Prostate gland (tissue), 2 donors: ENCODE results near the gene PRB4. TPM values are rescaled to one million over a fixed set of nuclear protein-coding genes. Genes with fewer than 3 reads are reported as not detected.

ENCODE experiments used
- DNase-seq: peaks from one replicate; pipeline ENCODE4 v3.0.0-alpha.2; 2019; ENCODE audit warnings: low spot score
- H3K27ac ChIP-seq, 2 donors: fragments of 200-600 bp; sonication (generic); 2 replicates each; pipeline ENCODE4 v1.5.1; 2017 to 2019
- H3K27me3 ChIP-seq: fragments of 200-600 bp; sonication (generic); replicated peaks from 2 replicates; pipeline ENCODE4 v1.5.1; 2019; ENCODE audit not compliant: insufficient read depth
- H3K36me3 ChIP-seq, 2 donors: fragments of 200-600 bp; sonication (generic); 1 replicate in 1 of 2; 2 replicates in 1 of 2; pipeline versions ENCODE4 v1.5.1 to v1.8.1; 2017 to 2019
- H3K4me1 ChIP-seq: fragments of 200-600 bp; sonication (generic); replicated peaks from 2 replicates; pipeline ENCODE4 v1.5.1; 2019
- H3K4me3 ChIP-seq, 2 donors: fragments of 200-600 bp; sonication (generic); 2 replicates each; pipeline ENCODE4 v1.5.1; 2017 to 2019
- H3K9me3 ChIP-seq: fragments of 200-600 bp; sonication (generic); 2 replicates; pipeline ENCODE4 v1.5.1; 2017
- CTCF ChIP-seq, 4 experiments: fragments of 200-600 bp in 2 of 4; fragments of 450-650 bp in 2 of 4; sonication (generic) in 2 of 4; IDR thresholded peaks; 1 replicate in 3 of 4; 2 replicates in 1 of 4; pipeline ENCODE4 v1.5.1; 2016 to 2019; ENCODE audit warnings: antibody characterized with exemption in 4 of 4, mild to moderate bottlenecking in 2 of 4, moderate library complexity in 2 of 4
- POLR2A ChIP-seq: fragments of 450-650 bp; IDR thresholded peaks from one replicate; pipeline ENCODE4 v1.6.1; 2016; ENCODE audit warnings: antibody characterized with exemption, mild to moderate bottlenecking
- POLR2AphosphoS5 ChIP-seq: sonication (generic); formaldehyde crosslinking; IDR thresholded peaks from one replicate; pipeline ENCODE4 v1.6.1; 2017; ENCODE audit warnings: antibody characterized with exemption
- WGBS: methylation state at CpG from one replicate; pipeline ENCODE4 v1.1.5; 2018; 5-methylcytosine and 5-hydroxymethylcytosine counted together
- intact Hi-C: fragments of 100-400 bp; cut with DNase I; formaldehyde crosslinking; loops from one replicate; pipeline ENCODE4 v1.14.2; 2022
- total RNA-seq, 2 donors: library from RNA; depleted of rRNA; stranded (reverse); fragments of >200 nt; gene quantifications; one replicate each; pipeline ENCODE4 v1.1.0, GENCODE V29; 2016

The PRB4 gene
- total RNA-seq, 2 donors from 2014 or later: not detected

DNA sequence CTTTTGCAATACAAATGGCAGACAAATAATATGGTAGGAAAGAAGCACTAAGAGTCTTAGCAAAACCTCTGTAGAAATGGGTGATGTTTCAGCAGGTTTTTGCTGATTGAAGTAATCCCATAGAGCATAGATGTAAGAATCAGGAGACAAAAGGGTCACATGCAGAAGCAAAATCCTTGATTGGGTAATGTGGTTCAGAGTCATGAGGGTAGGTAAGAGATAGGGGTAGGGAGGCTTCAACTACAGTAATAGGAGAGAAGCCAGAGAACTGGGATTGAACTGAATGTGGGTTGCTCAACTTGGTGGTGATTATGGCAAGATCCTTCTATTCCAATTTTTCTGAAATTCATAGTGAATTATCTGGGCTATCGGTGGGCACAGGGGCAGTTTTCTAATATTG lies 45.7 kb downstream of the PRB4 start:
- intact Hi-C loops: no loop called here
- H3K4me1 ChIP-seq: no peaks in the 10 kb centered on the region
- DNase-seq: no peak
- H3K9me3 ChIP-seq: no peaks in the 10 kb centered on the region
- H3K27ac ChIP-seq: no peak overlapping the region
- 94% methylated on average over 1 of the region's 1 CpG for WGBS
- H3K27me3 ChIP-seq: no peaks in the 10 kb centered on the region
- H3K36me3 ChIP-seq: no peaks in the 10 kb centered on the region
- no peak overlapping the region for H3K4me3 ChIP-seq
- TF ChIP-seq POLR2AphosphoS5 (no peak), CTCF (IDR thresholded peaks at IDR 0.05) (no peak), POLR2A (no peak)

Other genes starting within 250 kb of the PRB4 start
- 1 to 10 TPM; 1.9 to 2.0 TPM for gene TAS2R46, start 248.1 kb downstream of the PRB4 start, total RNA-seq
- gene TAS2R43, start 218.1 kb downstream of the PRB4 start, total RNA-seq: 1 to 10 TPM in 1 of 2 donors, under 1 TPM in 1; 0.36 to 3.6 TPM
- gene TAS2R30, start 175.8 kb downstream of the PRB4 start, total RNA-seq: 1 to 10 TPM; 1.5 to 3.7 TPM
- gene SMIM10L1, start 139.2 kb downstream of the PRB4 start, total RNA-seq: 10 to 100 TPM in 1 of 2 donors, 1 to 10 TPM in 1; 9.8 to 10.8 TPM
- gene TAS2R42, start 123.5 kb downstream of the PRB4 start, total RNA-seq: not detected
- not detected for gene PRB3, start 40.7 kb downstream of the PRB4 start, total RNA-seq
- not detected for gene PRB2, start 85.1 kb upstream of the PRB4 start, total RNA-seq